TTC549 (cell line): Measurements from ENCODE around the gene LAG3.

ENCODE experiments used
- FAIRE-seq: peaks from 2 replicates; lab custom pipeline; 2012; peaks lifted over from hg19 to GRCh38; lab: Jason Lieb, UNC

LAG3 gene

GRCh38 chr12:6753772-6754356 is 18.5 kb upstream of the LAG3 start:
- FAIRE-seq: no peak

GRCh38 chr12:6754411-6754810 is 17.9 kb upstream of the LAG3 start:
- no peak for FAIRE-seq

- no peak for FAIRE-seq
Measured at GRCh38 chr12:6757028-6757690, 15.2 kb upstream of the LAG3 start.

GRCh38 chr12:6758506-6759095 is 13.7 kb upstream of the LAG3 start:
- FAIRE-seq: no peak

- no peak for FAIRE-seq
Measured at GRCh38 chr12:6759741-6760140, 12.6 kb upstream of the LAG3 start.

- FAIRE-seq: no peak
Measured at GRCh38 chr12:6763380-6763779, 8.9 kb upstream of the LAG3 start.

GRCh38 chr12:6764011-6764828 is 8.1 kb upstream of the LAG3 start:
- peak; percentile 98 for FAIRE-seq

- FAIRE-seq: no peak
Measured at GRCh38 chr12:6765048-6765633, 7.2 kb upstream of the LAG3 start.

GRCh38 chr12:6765634-6766581 is 6.4 kb upstream of the LAG3 start, which contains the start of gene PTMS:
Gene PTMS (plus strand): TSS chr12:6766363. CDS start chr12:6766706, 343 bp downstream.
- FAIRE-seq: no peak

- FAIRE-seq: no peak
Measured at GRCh38 chr12:6766651-6767349, 5.5 kb upstream of the LAG3 start.

GRCh38 chr12:6767353-6768319 is 4.7 kb upstream of the LAG3 start:
- FAIRE-seq: no peak

- FAIRE-seq: no peak
Measured at GRCh38 chr12:6768437-6768914, 3.8 kb upstream of the LAG3 start.

- no peak for FAIRE-seq
Measured at GRCh38 chr12:6768990-6769389, 3.3 kb upstream of the LAG3 start.

- FAIRE-seq: no peak
Measured at GRCh38 chr12:6769666-6770065, 2.7 kb upstream of the LAG3 start.

GRCh38 chr12:6770094-6770493 is 2.2 kb upstream of the LAG3 start:
- FAIRE-seq: no peak

- FAIRE-seq: no peak
Measured at GRCh38 chr12:6770600-6770999, 1.7 kb upstream of the LAG3 start.

GRCh38 chr12:6771091-6771495 is 1.2 kb upstream of the LAG3 start:
- FAIRE-seq: no peak

GRCh38 chr12:6771509-6772330 is 600 bp upstream of the LAG3 start:
- no peak for FAIRE-seq
